ENCODE measurements around the gene TMC3. TPM values are rescaled to one million over a fixed set of nuclear protein-coding genes. Genes with fewer than 3 reads are reported as not detected.

Gene TMC3
- total RNA-seq, 1 donor from 2014 or later = not detected

- no peak overlapping the region for H3K27ac ChIP-seq (replicated peaks)
- H3K27me3 ChIP-seq (ENCODE audit: low read depth) = no peaks in the 10 kb centered on the region
- H3K4me3 ChIP-seq = no peak overlapping the region
- TF ChIP-seq, protein P1, sequence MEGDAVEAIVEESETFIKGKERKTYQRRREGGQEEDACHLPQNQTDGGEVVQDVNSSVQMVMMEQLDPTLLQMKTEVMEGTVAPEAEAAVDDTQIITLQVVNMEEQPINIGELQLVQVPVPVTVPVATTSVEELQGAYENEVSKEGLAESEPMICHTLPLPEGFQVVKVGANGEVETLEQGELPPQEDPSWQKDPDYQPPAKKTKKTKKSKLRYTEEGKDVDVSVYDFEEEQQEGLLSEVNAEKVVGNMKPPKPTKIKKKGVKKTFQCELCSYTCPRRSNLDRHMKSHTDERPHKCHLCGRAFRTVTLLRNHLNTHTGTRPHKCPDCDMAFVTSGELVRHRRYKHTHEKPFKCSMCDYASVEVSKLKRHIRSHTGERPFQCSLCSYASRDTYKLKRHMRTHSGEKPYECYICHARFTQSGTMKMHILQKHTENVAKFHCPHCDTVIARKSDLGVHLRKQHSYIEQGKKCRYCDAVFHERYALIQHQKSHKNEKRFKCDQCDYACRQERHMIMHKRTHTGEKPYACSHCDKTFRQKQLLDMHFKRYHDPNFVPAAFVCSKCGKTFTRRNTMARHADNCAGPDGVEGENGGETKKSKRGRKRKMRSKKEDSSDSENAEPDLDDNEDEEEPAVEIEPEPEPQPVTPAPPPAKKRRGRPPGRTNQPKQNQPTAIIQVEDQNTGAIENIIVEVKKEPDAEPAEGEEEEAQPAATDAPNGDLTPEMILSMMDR (IDR thresholded peaks at IDR 0.05; ENCODE audit: borderline replicate concordance) = no peak
- no peaks in the 10 kb centered on the region for H3K9me3 ChIP-seq (replicated peaks)
- intact Hi-C loops (cut with micrococcal nuclease) = no loop called here
- H3K4me1 ChIP-seq = peaks cover 26% of the 10 kb centered on the region
- no peak for DNase-seq
- H3K36me3 ChIP-seq = peaks cover 34% of the 10 kb centered on the region
Measured at GRCh38 chr15:81315452-81316175, 58.4 kb downstream of the TMC3 start.

GRCh38 chr15:81314378-81314777 lies 59.6 kb downstream of the TMC3 start:
- intact Hi-C loops (cut with micrococcal nuclease) = no loop called here
- no peaks in the 10 kb centered on the region for H3K9me3 ChIP-seq (replicated peaks)
- H3K27me3 ChIP-seq (ENCODE audit: low read depth) = no peaks in the 10 kb centered on the region
- H3K36me3 ChIP-seq = peaks cover 34% of the 10 kb centered on the region
- no peak overlapping the region for H3K4me3 ChIP-seq
- H3K27ac ChIP-seq (replicated peaks) = no peak overlapping the region
- TF ChIP-seq, protein P1 (IDR thresholded peaks at IDR 0.05; ENCODE audit: borderline replicate concordance) = no peak
- H3K4me1 ChIP-seq = peaks cover 30% of the 10 kb centered on the region
- DNase-seq = no peak

DNA sequence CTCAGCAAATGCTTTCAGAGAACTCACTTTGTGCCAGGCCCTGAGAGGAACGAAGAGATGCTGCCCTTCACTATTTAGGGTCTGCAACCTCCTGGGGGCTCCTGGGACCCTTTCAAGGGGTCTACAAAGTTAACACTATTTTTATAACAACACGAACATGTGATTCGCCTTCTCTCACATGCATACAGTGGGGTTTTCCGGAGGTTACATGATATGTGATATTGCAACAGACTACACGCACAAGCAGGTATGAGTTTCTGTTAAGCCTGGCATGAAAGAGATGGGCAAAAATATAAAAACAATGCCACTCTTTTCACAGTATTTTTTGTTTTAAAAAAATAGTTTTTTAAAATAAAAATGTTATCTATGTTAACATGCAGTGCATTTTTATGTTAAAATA lies 60.3 kb downstream of the TMC3 start:
- intact Hi-C loops (cut with micrococcal nuclease) = no loop called here
- Histone ChIP-seq H3K36me3 (peaks cover 33% of the 10 kb centered on the region), H3K27ac (replicated peaks) (peak overlapping the region; percentile 66)

DNA sequence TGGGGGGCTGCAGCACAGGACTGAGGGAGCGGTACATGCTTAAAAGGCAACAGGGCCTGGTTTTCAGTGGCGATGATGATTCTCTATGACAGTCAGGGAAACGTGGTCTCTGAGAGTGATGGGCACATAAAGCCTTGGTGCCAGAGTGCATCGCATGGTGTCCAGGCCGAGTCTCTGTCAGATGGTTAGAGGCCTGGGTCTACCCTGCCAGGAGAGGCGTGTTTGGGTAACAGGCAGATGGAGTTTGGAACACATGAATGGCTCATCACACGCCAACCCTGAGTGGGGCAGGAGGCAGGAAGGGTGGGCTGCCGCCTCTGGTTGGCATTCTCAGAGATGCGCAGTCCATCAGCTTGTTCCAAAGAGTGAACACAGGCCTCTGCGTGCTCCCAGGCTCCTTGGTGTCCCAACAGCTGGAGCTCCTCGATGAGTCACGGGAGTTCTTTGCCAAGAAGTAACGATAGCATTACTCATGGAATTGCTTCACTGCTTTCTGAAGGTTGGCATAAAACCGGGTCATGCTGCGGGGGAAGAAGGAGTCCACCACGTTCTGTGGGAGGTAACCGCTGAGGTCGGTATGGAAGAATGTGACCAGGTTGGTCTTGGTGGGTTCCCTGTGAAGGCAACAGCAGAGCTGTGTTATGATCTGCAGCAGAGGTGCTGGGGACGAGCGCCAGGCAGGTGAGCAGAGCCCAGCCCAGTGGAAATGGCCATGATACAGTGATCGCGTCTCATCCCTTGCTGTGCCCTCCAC lies 61.0 kb downstream of the TMC3 start:
- no peak overlapping the region for H3K4me3 ChIP-seq
- peak overlapping the region; percentile 66 for H3K27ac ChIP-seq (replicated peaks)
- peaks cover 30% of the 10 kb centered on the region for H3K4me1 ChIP-seq
- peak; percentile 67 for DNase-seq
- H3K27me3 ChIP-seq (ENCODE audit: low read depth) = no peaks in the 10 kb centered on the region
- intact Hi-C loops (cut with micrococcal nuclease) = no loop called here
- peaks cover 32% of the 10 kb centered on the region for H3K36me3 ChIP-seq
- TF ChIP-seq, protein P1 (IDR thresholded peaks at IDR 0.05; ENCODE audit: borderline replicate concordance) = no peak
- H3K9me3 ChIP-seq (replicated peaks) = no peaks in the 10 kb centered on the region

More for the DNA sequence above, 60.3 kb downstream of the TMC3 start:
- H3K9me3 ChIP-seq (replicated peaks) = no peaks in the 10 kb centered on the region
- TF ChIP-seq, protein P1 (IDR thresholded peaks at IDR 0.05; ENCODE audit: borderline replicate concordance) = no peak
- peaks cover 30% of the 10 kb centered on the region for H3K4me1 ChIP-seq
- no peak overlapping the region for H3K4me3 ChIP-seq
- no peaks in the 10 kb centered on the region for H3K27me3 ChIP-seq (ENCODE audit: low read depth)
- DNase-seq = no peak

DNA sequence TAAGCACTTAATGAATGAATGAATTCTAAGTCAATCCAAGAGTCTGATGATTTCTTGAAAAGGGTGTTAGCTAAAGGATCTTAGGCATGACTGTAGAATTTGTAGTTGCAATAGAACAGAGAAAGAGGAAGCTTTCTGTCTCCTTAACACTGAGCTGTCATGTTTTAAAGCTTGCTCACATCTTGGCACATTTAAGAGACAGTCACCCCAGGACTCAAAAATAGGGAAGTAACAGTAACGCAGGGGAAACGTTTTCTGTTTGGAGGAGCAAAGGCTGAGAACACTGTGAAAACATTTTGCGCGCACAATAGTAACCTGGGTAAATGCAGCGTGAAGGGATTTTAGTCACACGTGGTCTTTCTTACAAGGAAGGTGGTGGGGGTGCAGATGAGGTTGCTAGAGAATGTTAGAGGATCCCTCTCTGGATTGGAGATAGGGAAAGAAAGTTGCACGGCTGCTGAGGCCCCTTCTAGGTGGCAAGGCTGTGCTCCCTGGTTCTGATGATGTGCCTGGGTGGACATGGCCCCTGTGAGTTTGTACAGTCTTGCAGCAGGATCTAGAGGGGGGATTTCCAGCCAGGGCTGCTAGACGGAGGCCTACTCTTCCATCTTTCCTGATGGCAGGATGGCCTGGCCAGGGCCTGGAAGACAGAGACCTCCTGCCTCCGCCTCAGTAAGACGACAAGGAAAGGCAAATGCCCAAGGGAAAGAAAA lies 62.1 kb downstream of the TMC3 start:
- Histone ChIP-seq H3K27ac (replicated peaks) (peak overlapping the region; percentile 66), H3K9me3 (replicated peaks) (no peaks in the 10 kb centered on the region), H3K36me3 (peaks cover 23% of the 10 kb centered on the region), H3K4me3 (no peak overlapping the region), H3K27me3 (ENCODE audit: low read depth) (no peaks in the 10 kb centered on the region), H3K4me1 (peaks cover 30% of the 10 kb centered on the region)
- intact Hi-C loops (cut with micrococcal nuclease) = no loop called here
- TF ChIP-seq, protein P1 (IDR thresholded peaks at IDR 0.05; ENCODE audit: borderline replicate concordance) = no peak
- DNase-seq = no peak
